ENCODE measurements around the gene SPRR1B. TPM values are rescaled to one million over a fixed set of nuclear protein-coding genes. Genes with fewer than 3 reads are reported as not detected.

SPRR1B gene
- total RNA-seq, 1 experiment from 2014 or later, result not detected

- H3K4ac ChIP-seq (ENCODE audit: low read depth, low read length), result no peak overlapping the region
Observed at GRCh38 chr1:153058826-153059784, 28.1 kb downstream of the SPRR1B start.

More at GRCh38 chr1:153058826-153059784, 28.1 kb downstream of the SPRR1B start:
- no peak overlapping the region for H3T11ph ChIP-seq (ENCODE audit: low read length)
- no peak overlapping the region for H3K4me2 ChIP-seq (ENCODE audit: insufficient read depth, insufficient read length, low read length)
- no peak overlapping the region for H3K9ac ChIP-seq (ENCODE audit: extremely low read depth, insufficient read length, low read length)
- DNase-seq, result no peak
- H2AFZ ChIP-seq (ENCODE audit: low read length), result no peak overlapping the region
- no peak overlapping the region for H3K27ac ChIP-seq (ENCODE audit: insufficient read length, low read depth, low read length)
- H3K23me2 ChIP-seq (ENCODE audit: insufficient read length, low read depth, low read length, poor library complexity, severe bottlenecking), result no peaks in the 10 kb centered on the region
- no CpG with 5 or more reads among the region's 6 CpGs for WGBS (ENCODE audit: extremely low coverage, insufficient read length, low lambda C conversion rate)
- no peak overlapping the region for H4K8ac ChIP-seq (replicated peaks; ENCODE audit: insufficient read length, low read depth, low read length)
- no peak overlapping the region for H3K4me3 Mint-ChIP-seq
- no peaks in the 10 kb centered on the region for H3K79me1 ChIP-seq (ENCODE audit: insufficient read depth, low read depth, low read length, poor library complexity, severe bottlenecking)
- H2BK5ac ChIP-seq (ENCODE audit: insufficient read length, low read length), result no peak overlapping the region
- H2BK120ac ChIP-seq (ENCODE audit: low read depth, low read length, poor library complexity, severe bottlenecking), result no peak overlapping the region
- no peak overlapping the region; a peak in 1 of 7 replicates for H3K27ac Mint-ChIP-seq
- H2BK12ac ChIP-seq (ENCODE audit: insufficient read length, low read depth, low read length), result no peak overlapping the region
- H3K36me3 Mint-ChIP-seq (ENCODE audit: insufficient read depth in 1 of 3, low read depth in 3 of 3), result no peaks in the 10 kb centered on the region
- no peak overlapping the region for H3K18ac ChIP-seq (ENCODE audit: insufficient read length, low read depth, low read length)
- no peaks in the 10 kb centered on the region for H3K79me2 ChIP-seq (ENCODE audit: insufficient read depth, low read length)
- H3K23ac ChIP-seq (ENCODE audit: insufficient read length, low read depth, low read length), result no peak overlapping the region
- H2BK20ac ChIP-seq (ENCODE audit: low read depth, low read length, poor library complexity, severe bottlenecking), result no peak overlapping the region
- H3K27me3 ChIP-seq (ENCODE audit: insufficient read depth, low read length), result no peaks in the 10 kb centered on the region
- no peak overlapping the region for H3K56ac ChIP-seq (ENCODE audit: insufficient read length, low read depth, low read length)
- H3K9me3 ChIP-seq (ENCODE audit: control insufficient read depth, low read depth, low read length), result no peaks in the 10 kb centered on the region
- H2AK5ac ChIP-seq (ENCODE audit: insufficient read length, low read length), result no peak overlapping the region
- no peaks in the 10 kb centered on the region for H3K4me1 ChIP-seq (ENCODE audit: insufficient read depth, low read length)
- H3K9me3 Mint-ChIP-seq, result no peaks in the 10 kb centered on the region; a peak in 1 of 5 replicates
- no peak overlapping the region for H3K14ac ChIP-seq (ENCODE audit: insufficient read depth, low read length)
- no peaks in the 10 kb centered on the region for H4K20me1 ChIP-seq (ENCODE audit: control insufficient read depth, insufficient read depth, insufficient read length)
- H3K4me1 Mint-ChIP-seq, result peaks cover 0 to 2% of the 10 kb centered on the region in 2 experiments; a peak in 1 of 4 replicates
- H3K27me3 Mint-ChIP-seq (ENCODE audit: low read depth), result 0 out of 2 replicates have a peak, but pooled peaks cover 1% of the 10 kb centered on the region
- H2BK15ac ChIP-seq (ENCODE audit: low read depth, low read length), result no peak overlapping the region
- H4K91ac ChIP-seq (ENCODE audit: insufficient read length, low read depth, low read length), result no peak overlapping the region
- H4K5ac ChIP-seq (ENCODE audit: insufficient read length, low read depth, low read length), result no peak overlapping the region
- TF ChIP-seq CTCF (conservative IDR thresholded peaks at IDR 0.05), result no peak

Data from H9 (cell line).